Neutrophil (primary cell): Measurements from ENCODE around the gene DIDO1.

Experiments used
- H3K27ac ChIP-seq: fragments of 200-600 bp; sonication (generic); 2 replicates; pipeline ENCODE4 v1.5.1; 2016; ENCODE audit warnings: mild to moderate bottlenecking, moderate library complexity
- H3K27me3 ChIP-seq: fragments of 200-600 bp; sonication (generic); 2 replicates; pipeline ENCODE4 v1.6.0; 2016; ENCODE audit warnings: mild to moderate bottlenecking
- H3K36me3 ChIP-seq: fragments of 200-600 bp; sonication (generic); 2 replicates; pipeline ENCODE4 v1.5.1; 2017
- H3K4me1 ChIP-seq, 2 experiments: fragments of 200-600 bp in 1 of 2; sonication (generic) in 1 of 2; 1 replicate in 1 of 2; 2 replicates in 1 of 2; pipeline versions ENCODE4 v1.5.1 to v1.6.1; 2013 to 2016; ENCODE audit warnings: low read depth in 1 of 2, low read length in 1 of 2, mild to moderate bottlenecking in 1 of 2, moderate library complexity in 1 of 2; ENCODE audit not compliant: control insufficient read depth in 1 of 2, insufficient read depth in 1 of 2
- H3K4me3 ChIP-seq, 2 experiments: fragments of 200-600 bp in 1 of 2; sonication (generic) in 1 of 2; 1 replicate in 1 of 2; 2 replicates in 1 of 2; pipeline ENCODE4 v1.5.1; 2013 to 2016; ENCODE audit warnings: low read depth in 1 of 2, low read length in 1 of 2, mild to moderate bottlenecking in 1 of 2, moderate library complexity in 1 of 2
- H3K9me3 ChIP-seq: fragments of 200-600 bp; sonication (generic); 2 replicates; pipeline ENCODE4 v1.5.1; 2016
- CTCF ChIP-seq: fragments of 200-600 bp; sonication (generic); IDR thresholded peaks from 2 replicates; pipeline ENCODE4 v1.5.1; 2016; ENCODE audit warnings: antibody characterized with exemption

DIDO1 gene

GRCh38 chr20:62949153-62949821, 23.0 kb upstream of the DIDO1 start:
- Histone ChIP-seq H3K4me3 (no peak overlapping the region), H3K36me3 (peaks cover 64% of the 10 kb centered on the region), H3K4me1 (peaks cover 34% of the 10 kb centered on the region in 2 experiments), H3K27ac (no peak overlapping the region), H3K9me3 (no peaks in the 10 kb centered on the region), H3K27me3 (no peaks in the 10 kb centered on the region)
- TF ChIP-seq CTCF = no peak

- H3K27ac ChIP-seq = no peak overlapping the region
- no peak for TF ChIP-seq CTCF
- H3K27me3 ChIP-seq = no peaks in the 10 kb centered on the region
- H3K36me3 ChIP-seq = peaks cover 80% of the 10 kb centered on the region
- H3K4me1 ChIP-seq = peaks cover 19% of the 10 kb centered on the region in 2 experiments
- no peak overlapping the region for H3K4me3 ChIP-seq
- H3K9me3 ChIP-seq = no peaks in the 10 kb centered on the region
Measured at GRCh38 chr20:62947532-62948300, 21.4 kb upstream of the DIDO1 start.

GRCh38 chr20:62946918-62947317, 20.6 kb upstream of the DIDO1 start:
- Histone ChIP-seq H3K36me3 (peaks cover 88% of the 10 kb centered on the region), H3K4me3 (no peak overlapping the region), H3K27me3 (no peaks in the 10 kb centered on the region), H3K9me3 (no peaks in the 10 kb centered on the region), H3K4me1 (peaks cover 11 to 12% of the 10 kb centered on the region in 2 experiments), H3K27ac (no peak overlapping the region)
- no peak for TF ChIP-seq CTCF

GRCh38 chr20:62945771-62946339, 19.6 kb upstream of the DIDO1 start:
- Histone ChIP-seq H3K4me3 (no peak overlapping the region), H3K36me3 (peaks cover 99% of the 10 kb centered on the region)

GRCh38 chr20:62944746-62945145, 18.4 kb upstream of the DIDO1 start:
- no peak for TF ChIP-seq CTCF
- no peaks in the 10 kb centered on the region for H3K9me3 ChIP-seq
- no peaks in the 10 kb centered on the region for H3K27me3 ChIP-seq
- no peak overlapping the region for H3K4me3 ChIP-seq
- no peak overlapping the region for H3K27ac ChIP-seq
- H3K36me3 ChIP-seq = peaks cover 88% of the 10 kb centered on the region
- H3K4me1 ChIP-seq = peaks cover 1 to 3% of the 10 kb centered on the region in 2 experiments

More at GRCh38 chr20:62945771-62946339, 19.6 kb upstream of the DIDO1 start:
- Histone ChIP-seq H3K9me3 (no peaks in the 10 kb centered on the region), H3K27ac (no peak overlapping the region), H3K4me1 (peaks cover under 1% of the 10 kb centered on the region in 2 experiments), H3K27me3 (no peaks in the 10 kb centered on the region)
- no peak for TF ChIP-seq CTCF
